Sigmoid colon (tissue), 4 donors: ENCODE measurements around the gene SLC16A3.

ENCODE experiments used
- CTCF ChIP-seq, 4 experiments: fragments of 450-650 bp in 3 of 4; fragments of 200-600 bp in 1 of 4; IDR thresholded peaks; one replicate each; pipeline ENCODE4 v1.5.1; 2016 to 2019; ENCODE audit warnings: antibody characterized with exemption in 4 of 4, mild to moderate bottlenecking in 3 of 4, moderate library complexity in 2 of 4
- EP300 ChIP-seq, 4 donors: sonication (generic); formaldehyde crosslinking; IDR thresholded peaks; one replicate each; pipeline ENCODE4 v1.6.1; 2017; ENCODE audit warnings: antibody characterized with exemption in 4 of 4
- POLR2A ChIP-seq, 2 donors: fragments of 450-650 bp; IDR thresholded peaks; one replicate each; pipeline ENCODE4 v1.6.1; 2016; ENCODE audit warnings: antibody characterized with exemption in 2 of 2, mild to moderate bottlenecking in 2 of 2, moderate library complexity in 2 of 2
- POLR2AphosphoS5 ChIP-seq, 4 donors: sonication (generic); formaldehyde crosslinking; IDR thresholded peaks; one replicate each; pipeline ENCODE4 v1.6.1; 2017; ENCODE audit warnings: antibody characterized with exemption in 4 of 4

DNA sequence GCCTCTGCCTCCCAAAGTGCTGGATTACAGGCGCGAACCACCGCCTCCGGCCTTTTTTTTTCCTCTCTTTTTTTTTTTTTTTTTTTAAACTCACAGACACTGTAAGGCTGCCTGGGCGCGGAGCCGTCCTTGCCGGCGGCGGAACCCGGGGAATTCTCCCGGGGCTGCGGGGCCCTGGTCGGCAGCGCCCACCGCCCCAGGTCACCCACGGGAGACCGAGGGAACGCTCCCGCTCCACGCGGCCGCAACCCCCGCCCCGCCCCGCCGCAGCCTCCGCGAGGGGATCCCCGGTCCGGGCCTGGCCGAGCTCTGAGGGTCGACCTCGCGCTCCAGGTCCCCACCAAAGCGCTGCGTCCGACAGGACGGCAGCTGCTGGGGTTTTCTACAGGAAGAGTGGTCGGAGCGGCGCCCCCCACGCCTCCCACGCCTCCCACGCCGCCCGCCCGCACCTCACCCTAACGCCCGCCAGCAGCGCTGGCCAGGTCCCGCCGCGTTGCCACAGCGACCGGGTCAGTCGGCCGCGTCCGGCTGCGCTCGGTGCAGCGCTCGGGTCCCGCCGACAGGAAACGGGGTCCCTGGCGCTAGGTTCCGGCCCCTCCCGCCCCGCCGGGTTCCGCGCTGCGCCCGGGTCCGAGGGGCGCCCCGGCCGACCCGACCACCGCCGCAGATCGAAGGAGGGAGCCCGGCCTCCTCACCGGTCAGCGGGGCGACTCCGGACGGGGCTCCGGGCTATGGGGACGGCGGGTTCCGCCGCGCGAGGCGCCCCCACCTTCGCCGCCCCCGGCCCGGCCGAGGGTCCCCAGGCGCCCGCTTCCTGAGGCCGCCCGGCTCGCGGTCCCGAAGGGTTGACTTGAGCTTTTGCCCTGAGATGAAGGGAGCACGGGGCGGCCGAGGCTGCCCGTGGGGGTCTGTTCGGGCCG, 16.3 kb upstream of the SLC16A3 start, which contains the start of gene CCDC57:
- TF ChIP-seq CTCF (IDR thresholded peaks at IDR 0.05) (peak in 1 of 4 experiments; percentile 12), POLR2A (IDR thresholded peaks at IDR 0.05) (no peak), POLR2AphosphoS5 (IDR thresholded peaks at IDR 0.05) (peak in 3 of 4 donors; percentile 58 to 83 (median 76)), EP300 (IDR thresholded peaks at IDR 0.05) (no peak)
